ENCODE results near the gene LATS2. TPM values are rescaled to one million over a fixed set of nuclear protein-coding genes. Genes with fewer than 3 reads are reported as not detected.

Gene LATS2
- total RNA-seq, 1 donor from 2014 or later: 48.7 TPM

GRCh38 chr13:21020176-21020575 lies 41.2 kb downstream of the LATS2 start:
- no peak for DNase-seq (ENCODE audit: low spot score)

- DNase-seq (ENCODE audit: low spot score): peak; percentile 79
Observed at GRCh38 chr13:21018220-21018619, 43.2 kb downstream of the LATS2 start.

- peak; percentile 11 for DNase-seq (ENCODE audit: low spot score)
Observed at GRCh38 chr13:21016487-21016886, 44.9 kb downstream of the LATS2 start.

- DNase-seq (ENCODE audit: low spot score): no peak
Observed at GRCh38 chr13:21015284-21015683, 46.1 kb downstream of the LATS2 start.

- peak; percentile 82 for DNase-seq (ENCODE audit: low spot score)
Observed at GRCh38 chr13:21014502-21015170, 46.8 kb downstream of the LATS2 start.

- peak; percentile 33 for DNase-seq (ENCODE audit: low spot score)
Observed at GRCh38 chr13:21014139-21014501, 47.3 kb downstream of the LATS2 start.

- peak; percentile 30 for DNase-seq (ENCODE audit: low spot score)
Observed at GRCh38 chr13:21013682-21014038, 47.7 kb downstream of the LATS2 start.

- peak; percentile 49 for DNase-seq (ENCODE audit: low spot score)
Observed at GRCh38 chr13:21012841-21013681, 48.3 kb downstream of the LATS2 start.

- no peak for DNase-seq (ENCODE audit: low spot score)
Observed at GRCh38 chr13:21012211-21012610, 49.2 kb downstream of the LATS2 start.

GRCh38 chr13:21011378-21011777 lies 50.0 kb downstream of the LATS2 start:
- DNase-seq (ENCODE audit: low spot score): no peak

GRCh38 chr13:21010621-21011020 lies 50.8 kb downstream of the LATS2 start:
- no peak for DNase-seq (ENCODE audit: low spot score)

- peak; percentile 55 for DNase-seq (ENCODE audit: low spot score)
Observed at GRCh38 chr13:21009036-21009435, 52.4 kb downstream of the LATS2 start.

GRCh38 chr13:21008026-21008425 lies 53.4 kb downstream of the LATS2 start:
- peak; percentile 84 for DNase-seq (ENCODE audit: low spot score)

GRCh38 chr13:21006141-21007005 lies 55.0 kb downstream of the LATS2 start:
- DNase-seq (ENCODE audit: low spot score): peak; percentile 78

- DNase-seq (ENCODE audit: low spot score): peak; percentile 43
Observed at GRCh38 chr13:21005193-21005592, 56.2 kb downstream of the LATS2 start.

GRCh38 chr13:21001471-21001870 lies 59.9 kb downstream of the LATS2 start:
- peak; percentile 33 for DNase-seq (ENCODE audit: low spot score)

- no peak for DNase-seq (ENCODE audit: low spot score)
Observed at GRCh38 chr13:21000647-21001046, 60.7 kb downstream of the LATS2 start.

GRCh38 chr13:20998649-20999415 lies 62.6 kb downstream of the LATS2 start:
- DNase-seq (ENCODE audit: low spot score): no peak

- DNase-seq (ENCODE audit: low spot score): no peak
Observed at GRCh38 chr13:20997301-20998161, 63.9 kb downstream of the LATS2 start.

GRCh38 chr13:20995245-20995838 lies 66.0 kb downstream of the LATS2 start:
- DNase-seq (ENCODE audit: low spot score): no peak
